GM18508 (cell line): ENCODE measurements around the gene CHPF.

Experiments
- ATAC-seq: cut with Tn5 transposase; IDR thresholded peaks from one replicate; pipeline ENCODE4 v1.9.1; 2021; ENCODE audit warnings: moderate number of reproducible peaks; ENCODE audit not compliant: insufficient read depth, unreplicated experiment

Gene CHPF

DNA sequence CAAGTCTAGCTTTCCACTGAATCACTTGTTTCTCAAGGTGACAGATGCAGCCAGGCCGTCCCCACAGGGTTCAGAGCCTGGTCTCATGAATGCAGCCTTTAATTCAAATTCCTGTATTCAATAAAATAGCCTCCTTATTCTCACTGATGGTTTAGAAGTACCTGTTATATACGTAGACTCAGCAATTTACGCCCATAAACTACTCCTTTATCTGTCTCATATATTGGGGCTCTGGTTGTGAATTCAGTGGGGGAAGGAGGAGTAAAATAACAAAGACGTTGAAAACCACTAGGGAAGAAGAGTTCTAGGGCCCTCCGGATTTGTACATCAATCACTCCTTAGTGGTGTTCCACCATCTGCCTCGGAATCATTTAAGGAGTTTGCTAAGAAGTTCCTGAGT lies 26.0 kb upstream of the CHPF start:
- no peak for ATAC-seq

DNA sequence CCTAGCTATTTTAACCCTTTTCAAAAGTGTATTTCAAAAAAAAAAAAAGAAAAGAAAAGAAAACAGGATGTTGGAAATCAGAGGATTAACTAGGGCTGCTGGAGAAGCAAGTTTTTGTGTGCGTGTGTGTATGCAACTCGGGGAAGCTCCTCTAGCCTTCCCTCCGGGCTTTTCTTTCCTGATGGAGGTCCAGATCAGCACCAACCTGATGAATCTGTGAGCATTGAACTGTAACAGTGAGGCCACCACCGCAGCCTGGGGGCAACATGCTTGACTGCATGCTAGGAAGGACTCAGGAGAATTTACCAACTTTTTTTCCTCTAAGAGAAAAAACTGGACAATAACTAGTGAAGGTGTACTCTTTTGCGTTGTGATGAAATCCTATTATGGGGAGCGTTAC lies 25.4 kb upstream of the CHPF start:
- ATAC-seq: no peak

DNA sequence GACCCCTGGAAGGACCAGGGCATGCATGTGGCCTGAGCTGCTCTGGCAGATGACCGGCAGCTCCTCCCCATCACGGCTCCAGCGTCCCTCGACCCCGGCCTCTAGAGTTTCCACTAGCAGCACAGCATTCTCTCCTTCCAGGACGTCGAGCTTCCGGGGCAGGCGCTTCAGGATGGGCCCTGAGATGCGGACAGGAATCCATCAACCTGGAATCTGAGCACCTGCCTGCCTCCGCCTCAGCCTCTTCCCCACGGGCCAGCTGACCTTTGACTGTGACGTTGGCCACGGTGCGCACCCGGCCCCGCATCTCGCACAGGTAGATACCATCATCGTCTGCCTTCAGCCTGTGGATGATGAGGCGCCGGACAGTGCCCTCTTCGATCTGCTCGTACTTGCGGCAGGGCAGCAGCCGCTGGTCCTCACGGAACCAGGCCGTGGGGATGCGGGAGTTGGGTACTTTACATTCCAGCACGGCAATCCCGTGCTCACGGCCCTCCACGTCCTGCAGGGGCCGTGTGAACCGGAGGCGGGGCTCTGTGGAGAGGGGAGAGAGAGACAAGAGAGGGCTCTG lies 24.3 kb upstream of the CHPF start:
- ATAC-seq: no peak

DNA sequence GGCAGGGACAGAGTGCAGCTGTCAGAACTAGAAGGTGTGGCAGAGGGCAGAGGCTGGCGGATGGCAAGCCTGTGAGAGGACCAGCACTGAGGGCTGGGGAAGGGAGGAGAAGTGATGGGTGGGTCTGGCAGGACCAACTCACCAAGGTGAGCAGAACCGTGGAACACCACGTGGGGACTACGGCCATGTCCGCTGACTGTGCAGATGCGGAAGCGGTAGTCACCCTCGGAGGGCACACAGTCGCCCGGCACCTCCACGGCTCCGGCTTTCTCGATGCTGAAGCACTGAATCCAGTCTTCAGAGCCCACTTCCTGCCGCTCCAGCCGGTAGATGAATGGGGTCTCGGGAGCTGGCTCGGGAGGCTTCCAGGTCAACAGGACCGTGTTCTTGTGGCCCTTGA lies 23.5 kb upstream of the CHPF start:
- ATAC-seq: no peak

DNA sequence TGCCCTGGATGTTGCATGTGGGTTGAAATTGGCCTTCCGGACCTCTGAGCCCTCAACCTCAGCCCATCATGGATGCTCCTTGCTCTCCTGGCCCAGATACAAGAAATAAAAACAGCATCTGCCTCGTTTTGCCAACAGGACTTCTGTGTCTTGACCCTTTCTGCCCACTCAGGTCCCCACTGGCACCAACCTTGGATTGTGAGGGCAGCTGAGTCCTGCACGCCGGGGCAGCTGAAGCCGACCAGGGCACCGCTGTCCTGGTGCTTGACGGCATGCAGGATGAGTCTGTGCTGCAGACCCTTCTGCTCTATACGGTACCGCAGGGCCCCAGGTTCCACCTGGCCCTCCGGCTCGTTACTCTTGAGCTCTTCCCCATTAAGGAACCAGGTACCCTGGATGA lies 23.0 kb upstream of the CHPF start:
- ATAC-seq: no peak

DNA sequence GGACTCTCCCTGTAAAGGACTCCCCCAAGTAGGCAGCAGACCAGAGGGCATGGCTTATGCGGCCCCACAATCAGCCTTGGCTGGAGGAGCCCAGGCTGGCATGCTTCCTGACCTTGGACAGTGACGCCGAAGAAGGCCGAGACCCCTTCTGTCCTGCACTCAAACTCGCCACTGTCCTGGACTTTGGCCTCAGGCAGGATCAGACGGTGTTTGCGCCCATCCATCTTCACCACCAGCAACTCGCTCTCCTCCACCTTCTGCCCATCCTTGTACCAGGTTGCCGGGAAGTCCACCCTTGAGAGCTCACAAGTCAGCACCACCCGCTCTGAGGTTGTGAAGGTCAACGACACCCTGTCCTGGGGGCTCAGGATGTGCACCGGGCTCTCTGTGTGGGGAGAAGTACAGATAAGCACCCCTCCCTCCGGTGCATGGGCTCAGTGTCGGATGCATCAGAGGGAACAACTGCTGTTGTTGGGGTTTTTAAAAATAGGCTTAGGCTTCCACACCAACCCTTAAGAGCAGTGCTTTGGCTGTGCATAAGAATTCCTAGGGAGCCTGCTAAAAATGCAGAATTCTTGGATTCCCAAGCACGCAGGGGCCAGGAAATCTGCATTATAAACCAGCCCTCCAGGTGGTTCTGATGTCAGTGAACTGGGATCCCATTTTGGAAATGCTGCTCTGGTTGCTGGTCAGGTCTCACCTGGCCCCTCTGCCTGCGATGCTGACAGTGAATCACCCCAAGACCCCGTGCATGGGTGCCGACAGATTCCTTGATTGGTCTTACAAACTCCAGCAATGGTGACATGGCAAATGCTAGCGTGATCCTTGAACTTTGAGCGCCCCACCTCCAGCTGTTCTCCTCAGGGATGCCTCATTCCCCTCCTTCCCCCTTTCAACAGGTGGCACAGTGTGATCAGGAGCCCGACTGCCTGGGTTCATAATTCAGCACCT lies 21.8 kb upstream of the CHPF start:
- ATAC-seq: no peak

DNA sequence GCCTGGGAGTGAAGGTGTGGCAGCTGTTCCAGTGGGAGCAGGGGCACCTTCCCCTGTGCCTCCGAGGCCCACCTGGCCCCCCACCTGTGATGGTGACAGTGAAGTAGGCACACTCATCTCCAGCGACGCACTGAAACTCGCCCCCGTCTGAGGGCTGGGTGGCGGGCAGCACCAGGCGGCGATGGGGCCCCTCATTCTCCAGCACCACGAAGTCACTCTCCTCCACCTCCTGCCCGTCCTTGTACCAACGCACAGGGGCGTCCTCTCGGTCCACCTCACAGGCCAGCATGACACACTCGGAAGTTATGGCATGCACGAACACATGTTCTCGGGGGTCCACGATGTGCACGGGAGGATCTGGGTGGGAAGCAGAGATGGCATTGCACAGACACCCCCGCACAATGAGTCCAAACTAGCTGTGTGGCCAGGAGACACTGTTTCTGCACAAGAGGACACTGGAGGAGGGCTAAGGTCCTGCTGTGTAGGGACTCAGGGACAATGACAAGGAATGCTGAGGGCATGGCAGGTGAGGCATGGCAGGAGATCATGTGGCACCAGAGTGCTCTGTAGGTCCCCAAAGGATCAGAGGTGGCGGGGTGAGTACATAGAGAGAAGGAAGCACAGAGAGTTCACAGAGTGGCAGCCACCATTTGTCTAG lies 19.8 kb upstream of the CHPF start:
- ATAC-seq: no peak

DNA sequence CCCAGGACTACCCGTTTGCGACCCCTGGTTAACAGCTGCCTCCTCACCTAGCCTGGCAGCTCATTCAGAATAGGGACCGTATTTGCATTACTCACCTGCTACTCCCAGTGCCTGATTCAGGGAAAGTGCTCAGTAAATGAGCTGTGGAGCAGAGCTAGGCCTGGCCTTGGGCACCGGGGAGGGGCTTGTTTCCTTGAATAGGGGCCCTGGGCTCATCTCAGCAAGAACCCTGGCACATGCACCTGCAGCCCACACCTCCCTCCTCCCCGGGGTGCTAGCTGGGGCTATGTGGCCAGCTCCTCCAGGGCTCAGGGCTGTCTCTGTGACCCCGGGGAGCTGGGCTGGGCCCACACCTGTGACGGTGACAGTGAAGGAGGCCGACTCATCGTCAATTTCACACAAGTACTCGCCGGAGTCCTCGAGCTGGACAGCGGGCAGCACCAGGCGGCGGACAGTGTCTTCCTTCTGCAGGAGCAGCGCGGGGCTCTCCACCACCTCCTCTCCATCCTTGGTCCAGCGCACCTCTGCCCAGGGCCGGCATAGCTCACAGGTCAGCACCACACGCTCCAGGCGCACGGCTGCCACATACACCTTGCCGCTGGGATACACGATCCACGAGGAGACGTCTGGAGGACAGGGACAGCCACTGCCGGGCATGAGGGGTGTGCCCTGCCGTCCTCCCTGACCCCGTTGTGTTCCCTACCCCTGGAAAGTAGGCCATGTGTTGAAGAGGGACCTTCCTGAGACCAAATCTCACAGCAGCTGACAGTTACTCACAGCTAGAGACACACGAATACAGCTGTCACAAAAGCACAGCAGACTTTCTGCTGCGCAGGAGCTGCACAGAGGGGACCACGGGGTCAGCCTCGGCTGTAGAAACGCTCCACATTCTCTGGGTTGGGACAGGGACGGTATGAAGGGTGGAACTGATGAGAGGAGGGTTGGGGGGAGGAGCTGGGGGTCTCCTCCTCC lies 18.7 kb upstream of the CHPF start:
- no peak for ATAC-seq

DNA sequence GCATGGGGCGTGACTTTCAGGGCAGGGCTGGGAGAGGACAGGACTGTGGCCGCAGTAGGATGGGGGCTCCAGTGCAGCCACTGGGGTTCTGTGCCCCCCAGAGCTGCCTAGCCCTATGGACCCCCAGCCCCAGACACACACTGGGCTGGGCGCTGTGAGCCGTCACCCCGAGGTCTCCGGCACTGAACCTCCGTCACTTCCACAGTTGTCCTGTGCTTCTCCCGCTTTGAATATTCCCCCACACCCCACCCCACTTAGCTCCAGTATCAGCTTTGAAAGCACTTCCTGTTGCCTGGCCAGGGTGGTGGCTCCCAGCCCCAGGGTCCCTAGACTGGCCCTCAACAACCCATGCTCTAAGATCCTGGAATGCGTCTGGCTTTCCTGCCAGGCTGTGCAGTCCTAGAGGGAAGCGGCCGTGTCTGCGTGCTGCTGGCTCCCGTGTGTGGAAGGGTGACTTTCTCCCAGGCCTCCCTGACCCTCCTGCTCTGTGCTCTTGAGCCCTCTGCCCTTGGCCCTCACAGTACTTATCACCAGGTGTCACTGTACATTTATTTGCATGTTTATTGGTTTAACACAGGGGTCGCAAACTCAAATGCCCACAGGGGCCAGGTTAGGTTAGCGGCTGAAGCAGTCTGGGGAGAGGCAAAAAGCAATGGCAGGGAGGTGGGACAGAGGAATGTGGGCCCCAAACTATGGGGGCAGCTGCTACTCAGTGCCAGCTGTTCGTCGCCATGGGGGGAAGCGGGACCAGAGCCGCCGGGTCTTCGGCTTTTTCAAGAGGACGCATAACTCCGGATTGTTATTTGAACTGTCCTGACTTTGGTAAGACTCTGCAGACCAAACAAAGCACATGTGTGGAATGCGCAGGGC lies 17.8 kb upstream of the CHPF start:
- no peak for ATAC-seq

DNA sequence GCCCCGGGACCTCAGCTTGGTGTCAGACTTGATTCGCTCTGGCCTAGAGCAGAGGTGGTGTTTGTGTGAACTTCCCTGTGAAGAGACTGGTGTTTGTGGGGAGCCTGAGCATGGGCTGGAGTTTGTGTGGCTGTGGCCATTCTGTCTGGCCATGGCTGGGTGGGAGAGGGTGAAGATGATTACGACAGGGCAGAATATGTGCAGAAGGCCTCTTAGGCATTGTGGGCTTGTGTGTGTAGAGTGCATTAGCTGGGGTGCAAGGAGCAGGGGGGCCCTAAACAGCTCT lies 17.2 kb upstream of the CHPF start:
- ATAC-seq: no peak

DNA sequence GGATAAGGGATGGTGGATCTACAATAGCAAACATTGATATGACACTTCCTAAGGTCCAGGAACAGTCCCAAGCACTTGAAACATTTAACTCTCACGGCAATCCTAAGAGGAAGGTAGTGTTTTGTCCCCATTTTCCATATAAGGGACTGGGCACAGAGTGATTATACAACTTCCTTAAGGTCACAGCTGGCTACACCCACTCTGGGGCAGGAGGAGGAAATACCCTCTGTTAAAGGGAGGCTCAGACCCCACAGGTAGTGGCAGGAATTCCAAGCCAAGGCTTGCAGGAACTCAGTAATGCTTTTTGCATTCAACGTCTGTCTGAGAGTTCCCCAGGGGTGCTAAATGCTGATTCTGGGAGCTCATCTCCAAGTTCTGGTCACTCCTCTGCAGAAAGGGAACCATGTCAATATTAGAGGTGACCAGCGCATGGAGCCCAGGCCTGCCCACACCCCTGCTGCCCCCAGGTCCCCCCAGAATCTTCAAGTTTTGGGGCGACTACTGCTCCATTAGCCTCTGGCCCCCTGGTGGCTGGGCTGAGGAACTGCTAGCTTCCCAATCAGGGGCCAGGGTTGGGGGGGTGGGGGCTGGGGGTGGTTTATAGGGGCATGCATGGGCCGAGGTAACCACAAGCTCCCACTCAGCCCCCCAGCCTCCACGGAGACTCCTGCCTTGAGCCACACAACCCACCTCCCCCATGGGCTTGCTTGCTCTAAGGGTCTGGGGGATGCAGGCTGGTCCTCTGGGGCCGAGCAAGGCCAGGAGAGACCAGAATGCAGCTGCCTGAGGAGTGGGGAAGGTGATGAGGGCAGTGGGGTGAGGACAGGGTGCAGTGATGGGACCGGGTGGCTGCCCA lies 16.7 kb upstream of the CHPF start:
- ATAC-seq: no peak

DNA sequence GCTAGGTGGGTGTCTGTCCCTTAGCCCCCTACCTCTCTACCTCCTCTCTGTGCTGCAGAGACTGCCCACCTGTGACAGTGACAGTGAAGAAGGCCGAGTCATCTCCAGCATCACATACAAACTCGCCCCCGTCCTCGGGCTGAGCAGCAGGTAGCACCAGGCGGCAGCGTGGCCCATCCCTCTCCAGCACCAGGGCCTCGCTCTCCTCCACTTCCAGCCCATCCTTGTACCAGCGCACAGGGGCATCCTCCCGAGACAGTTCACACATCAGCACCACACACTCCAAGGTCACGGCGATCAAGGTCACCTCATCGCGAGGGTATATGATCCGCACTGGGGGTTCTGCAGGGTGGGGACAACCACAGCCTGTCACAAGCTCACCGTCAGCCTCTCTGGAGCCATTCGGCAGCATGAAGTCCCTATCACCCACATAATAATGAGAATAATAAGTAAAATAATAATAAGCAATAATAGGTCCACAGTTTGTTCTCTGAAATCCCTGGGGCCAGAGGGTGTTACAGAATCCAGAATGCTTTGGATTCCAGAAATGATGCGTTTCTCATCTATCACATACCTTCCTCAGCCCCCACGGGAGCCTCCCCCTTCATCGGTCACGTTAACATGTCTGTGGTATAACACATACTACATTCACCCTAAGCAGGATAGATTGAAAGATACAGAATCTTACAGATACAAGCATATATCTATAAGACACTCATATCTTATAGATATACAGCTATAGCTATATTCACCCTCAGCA lies 15.7 kb upstream of the CHPF start:
- no peak for ATAC-seq

DNA sequence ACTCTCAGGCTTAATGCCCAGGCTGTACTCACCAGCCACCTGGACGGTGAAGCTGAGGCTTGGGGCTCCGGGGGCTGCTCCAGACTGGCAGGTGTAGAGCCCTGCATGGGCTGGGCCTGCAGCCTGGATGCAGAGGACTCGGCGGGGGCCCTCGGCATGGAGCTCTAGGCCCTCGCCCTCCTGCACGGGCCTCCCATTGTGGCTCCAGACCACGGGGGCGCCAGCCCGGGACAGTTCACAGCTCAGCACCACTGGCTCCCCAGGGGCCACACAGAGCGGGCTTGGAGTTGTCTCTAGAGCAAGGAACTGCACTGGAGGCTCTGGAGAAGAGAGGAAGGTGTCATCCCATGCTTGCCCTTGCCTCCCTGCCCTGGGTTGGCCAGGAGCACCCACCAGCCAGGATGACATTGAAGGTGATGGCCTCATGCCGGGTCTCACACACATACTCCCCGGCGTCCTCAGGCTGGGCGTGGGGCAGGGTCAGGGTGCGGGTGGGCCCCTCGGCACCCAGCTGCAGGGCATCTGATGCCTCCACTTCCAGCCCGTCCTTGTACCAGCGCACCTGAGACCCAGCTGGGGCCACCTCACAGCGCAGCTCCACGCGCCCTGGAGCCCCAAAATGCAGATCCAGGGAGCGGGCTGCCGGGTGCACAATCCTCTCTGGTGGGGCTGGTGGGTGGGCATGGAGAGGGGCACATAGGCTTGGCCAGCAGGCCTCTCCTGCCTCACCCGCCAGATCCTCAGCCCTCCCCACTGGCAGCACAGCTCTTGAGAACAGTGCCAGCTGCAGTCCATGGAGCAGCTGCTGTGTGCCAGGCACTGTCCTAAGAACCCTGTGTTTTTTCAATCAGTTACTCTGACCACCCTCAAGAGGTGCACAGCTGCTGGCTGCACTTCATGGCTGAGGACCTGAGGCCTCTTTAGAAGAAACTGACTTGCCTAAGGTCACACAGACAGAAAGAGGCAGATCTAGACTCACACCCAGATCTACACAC lies 14.5 kb upstream of the CHPF start:
- no peak for ATAC-seq

DNA sequence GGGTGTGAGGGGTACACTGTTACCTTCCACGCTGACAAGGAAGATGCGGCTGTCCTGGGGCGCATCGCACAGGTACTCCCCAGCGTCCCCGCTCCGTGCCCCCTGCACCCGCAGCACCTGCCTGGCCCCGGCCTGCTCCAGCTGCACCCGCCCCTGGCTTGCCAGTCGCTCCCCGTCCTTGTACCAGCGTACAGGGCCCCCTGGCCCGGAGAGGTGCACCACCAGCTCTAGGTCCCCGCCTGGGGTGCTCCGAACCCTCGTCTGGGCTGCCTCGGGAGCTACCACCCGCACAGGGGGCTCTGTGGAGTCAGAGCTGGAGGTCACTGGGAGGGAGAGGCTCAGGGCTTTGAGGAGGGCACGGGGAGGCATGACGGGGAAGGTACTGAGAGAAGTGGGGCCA lies 13.7 kb upstream of the CHPF start:
- ATAC-seq: no peak

DNA sequence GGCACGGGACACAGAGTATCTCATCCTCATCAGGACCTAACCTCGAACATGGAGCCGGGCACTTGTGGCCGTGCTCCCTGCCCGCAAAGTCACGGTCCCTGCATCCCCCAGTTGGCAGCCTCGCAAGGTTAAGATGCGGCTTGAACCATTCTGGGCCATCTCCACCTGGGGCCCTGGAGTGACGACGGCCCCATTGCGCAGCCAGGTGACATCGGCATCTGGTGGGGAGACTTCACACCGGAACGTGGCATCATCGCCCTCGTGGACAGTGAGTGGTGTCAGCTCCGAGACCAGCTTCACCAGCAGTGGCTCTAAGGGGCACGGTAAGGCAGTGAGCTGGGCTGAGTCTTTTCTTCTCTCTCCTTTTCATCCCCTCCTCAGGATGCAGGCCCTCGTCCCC lies 12.8 kb upstream of the CHPF start:
- ATAC-seq: no peak

DNA sequence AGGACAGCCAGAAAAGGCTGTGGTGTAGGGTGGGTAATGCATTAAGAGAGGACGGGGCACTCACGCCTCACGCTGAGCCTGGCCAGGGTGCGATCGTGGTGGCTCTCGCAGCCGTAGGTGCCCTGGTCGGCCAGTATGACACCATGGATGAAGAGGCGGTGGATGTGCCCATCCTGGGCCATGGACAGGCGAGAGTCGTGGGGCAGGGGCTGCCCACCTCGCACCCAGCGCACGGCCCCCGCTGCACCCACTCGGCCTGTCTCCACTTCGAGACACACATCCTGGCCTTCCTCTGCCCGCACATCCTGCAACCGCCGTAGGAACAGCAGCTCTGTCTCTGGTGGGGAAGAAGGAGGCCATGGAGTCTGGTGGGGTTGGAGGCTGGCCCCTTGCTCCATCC lies 12.3 kb upstream of the CHPF start:
- ATAC-seq: no peak

DNA sequence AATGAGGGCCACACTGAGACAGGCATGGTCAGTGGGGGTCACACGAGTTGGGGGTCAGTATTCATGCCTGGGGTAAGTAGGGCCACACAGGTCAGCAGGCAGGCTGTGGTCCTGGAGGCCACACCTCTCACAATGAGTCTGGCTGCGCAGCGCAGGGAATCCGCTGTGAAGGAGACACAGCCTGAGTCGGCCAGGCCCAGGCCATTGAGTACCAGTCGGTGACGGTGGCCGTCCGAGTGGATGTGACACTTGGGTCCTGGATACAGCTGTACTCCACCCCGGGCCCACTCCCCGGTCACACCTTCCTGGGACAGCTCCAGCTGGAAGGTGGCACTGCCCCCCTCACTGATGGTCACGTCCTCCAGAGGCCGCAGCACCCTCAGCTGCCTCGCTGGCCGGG lies 10.7 kb upstream of the CHPF start:
- ATAC-seq: no peak
